ENCODE data around the gene CEBPZOS.

Gene CEBPZOS

GRCh38 chr2:37156857-37157714, 39.2 kb upstream of the CEBPZOS start, which contains the start of gene EIF2AK2:
Gene EIF2AK2 (minus strand): TSS chr2:37156980. CDS start chr2:37147806, 9,174 bp downstream.
- H3K4me3 ChIP-seq (replicated peaks; ENCODE audit: low read depth, low read length) = peak within 1 kb of the TSS; percentile 89
- peak; percentile 84 for DNase-seq (ENCODE audit: low read depth)
- TF ChIP-seq, protein P1, sequence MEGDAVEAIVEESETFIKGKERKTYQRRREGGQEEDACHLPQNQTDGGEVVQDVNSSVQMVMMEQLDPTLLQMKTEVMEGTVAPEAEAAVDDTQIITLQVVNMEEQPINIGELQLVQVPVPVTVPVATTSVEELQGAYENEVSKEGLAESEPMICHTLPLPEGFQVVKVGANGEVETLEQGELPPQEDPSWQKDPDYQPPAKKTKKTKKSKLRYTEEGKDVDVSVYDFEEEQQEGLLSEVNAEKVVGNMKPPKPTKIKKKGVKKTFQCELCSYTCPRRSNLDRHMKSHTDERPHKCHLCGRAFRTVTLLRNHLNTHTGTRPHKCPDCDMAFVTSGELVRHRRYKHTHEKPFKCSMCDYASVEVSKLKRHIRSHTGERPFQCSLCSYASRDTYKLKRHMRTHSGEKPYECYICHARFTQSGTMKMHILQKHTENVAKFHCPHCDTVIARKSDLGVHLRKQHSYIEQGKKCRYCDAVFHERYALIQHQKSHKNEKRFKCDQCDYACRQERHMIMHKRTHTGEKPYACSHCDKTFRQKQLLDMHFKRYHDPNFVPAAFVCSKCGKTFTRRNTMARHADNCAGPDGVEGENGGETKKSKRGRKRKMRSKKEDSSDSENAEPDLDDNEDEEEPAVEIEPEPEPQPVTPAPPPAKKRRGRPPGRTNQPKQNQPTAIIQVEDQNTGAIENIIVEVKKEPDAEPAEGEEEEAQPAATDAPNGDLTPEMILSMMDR (IDR thresholded peaks at IDR 0.05; ENCODE audit: low read length, missing control alignments) = no peak

- H3K4me3 ChIP-seq (replicated peaks; ENCODE audit: low read depth, low read length) = no peak overlapping the region
- TF ChIP-seq, protein P1 (IDR thresholded peaks at IDR 0.05; ENCODE audit: low read length, missing control alignments) = no peak
- no peak for DNase-seq (ENCODE audit: low read depth)
These were observed 31.5 kb upstream of the CEBPZOS start for GRCh38 chr2:37164757-37165156.

DNA sequence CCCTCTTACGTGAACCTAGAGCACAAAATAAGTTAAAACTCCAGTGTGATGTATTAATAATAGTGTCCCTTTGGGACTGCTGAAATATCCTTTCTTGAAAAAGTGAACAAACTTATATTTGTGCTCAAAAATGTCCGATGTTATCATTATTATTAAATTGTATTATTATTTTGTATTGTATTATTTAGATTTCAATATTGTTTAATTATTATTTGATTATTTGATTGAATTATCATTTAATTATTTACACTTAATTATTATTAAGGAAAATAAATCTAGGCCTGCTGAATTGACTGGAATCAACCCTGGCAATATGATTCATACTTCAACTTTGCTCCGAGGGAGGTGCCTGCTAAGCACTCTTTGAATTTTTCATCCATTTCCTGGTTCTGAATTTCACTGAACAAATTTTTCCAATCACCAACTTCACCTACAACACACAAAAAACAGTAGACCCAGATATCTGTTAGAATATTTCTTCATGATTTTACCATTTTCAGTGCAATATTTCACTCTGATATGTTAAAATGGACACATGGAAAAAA, 28.6 kb upstream of the CEBPZOS start:
- peak; percentile 12 for DNase-seq (ENCODE audit: low read depth)
- TF ChIP-seq, protein P1 (IDR thresholded peaks at IDR 0.05; ENCODE audit: low read length, missing control alignments) = no peak
- H3K4me3 ChIP-seq (replicated peaks; ENCODE audit: low read depth, low read length) = no peak overlapping the region

DNA sequence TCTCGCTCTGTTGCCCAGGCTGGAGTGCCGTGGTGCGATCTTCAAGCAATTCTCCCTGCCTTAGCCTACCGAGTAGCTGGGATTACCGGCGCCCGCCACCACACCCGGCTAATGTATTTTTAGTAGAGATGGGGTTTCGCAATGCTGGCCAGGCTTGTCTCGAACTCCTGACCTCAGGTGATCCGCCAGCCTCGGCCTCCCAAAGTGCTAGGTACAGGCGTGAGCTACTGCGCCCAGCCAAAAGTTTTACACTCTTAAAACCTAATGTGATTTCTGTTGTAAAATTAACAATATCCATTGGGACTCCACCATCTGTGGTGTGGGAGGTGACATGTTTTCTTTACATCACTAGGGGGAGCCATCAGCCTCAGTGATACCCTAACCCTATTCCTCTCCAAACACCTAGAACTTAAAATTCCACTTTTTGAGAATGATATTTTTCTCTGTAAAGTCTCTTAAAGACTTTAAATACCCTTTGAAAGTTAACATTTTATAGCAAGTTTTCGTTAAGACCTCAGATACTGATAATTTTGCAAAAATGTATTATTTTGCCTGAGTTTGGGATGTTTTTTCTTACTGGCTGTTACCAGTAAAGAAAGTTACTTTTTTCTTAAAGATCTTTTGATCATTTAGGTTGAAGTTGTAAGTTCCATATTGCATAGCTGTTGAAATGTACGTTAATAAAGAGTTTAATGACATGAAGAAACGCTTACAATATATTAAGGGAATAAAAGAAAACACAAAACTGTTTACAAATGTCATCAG, 27.9 kb upstream of the CEBPZOS start:
- H3K4me3 ChIP-seq (replicated peaks; ENCODE audit: low read depth, low read length) = no peak overlapping the region
- peak; percentile 62 for DNase-seq (ENCODE audit: low read depth)
- TF ChIP-seq, protein P1 (IDR thresholded peaks at IDR 0.05; ENCODE audit: low read length, missing control alignments) = peak; percentile 73

DNA sequence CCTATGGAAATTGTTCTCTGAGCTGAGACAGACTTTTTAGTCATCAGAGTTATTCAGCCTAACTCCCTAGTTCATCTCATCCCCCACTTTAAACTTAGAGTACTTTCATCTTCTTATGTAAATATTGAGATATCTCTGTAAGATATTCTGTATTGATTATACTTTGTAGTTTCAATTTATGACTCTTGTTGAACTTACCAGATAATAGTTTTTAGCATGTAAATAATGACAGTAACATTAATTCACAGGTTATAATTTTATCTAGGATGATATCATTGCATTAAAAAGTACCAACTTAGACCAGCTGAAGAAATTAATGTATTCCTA, 24.7 kb upstream of the CEBPZOS start:
- DNase-seq (ENCODE audit: low read depth) = no peak
- TF ChIP-seq, protein P1 (IDR thresholded peaks at IDR 0.05; ENCODE audit: low read length, missing control alignments) = no peak
- H3K4me3 ChIP-seq (replicated peaks; ENCODE audit: low read depth, low read length) = no peak overlapping the region

DNA sequence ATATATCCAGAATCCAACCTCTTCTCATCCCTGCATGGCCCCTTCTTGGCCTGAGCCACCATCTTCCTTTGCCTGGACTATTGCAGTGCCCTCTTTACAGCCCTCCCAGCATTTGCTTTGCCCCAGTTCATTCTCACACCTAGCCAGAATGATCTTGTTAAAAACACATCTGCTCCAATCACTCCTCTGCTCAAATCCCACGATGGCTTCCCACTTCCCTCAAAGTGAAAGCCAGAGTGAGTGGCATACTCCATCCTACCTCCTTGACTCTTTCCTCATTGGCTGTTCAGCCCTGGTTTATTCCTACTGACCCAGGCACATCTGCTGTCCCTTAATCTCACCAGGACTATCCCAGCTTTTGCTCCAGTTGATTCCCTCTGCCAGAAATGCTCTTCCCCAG, 22.6 kb upstream of the CEBPZOS start:
- TF ChIP-seq, protein P1 (IDR thresholded peaks at IDR 0.05; ENCODE audit: low read length, missing control alignments) = no peak
- H3K4me3 ChIP-seq (replicated peaks; ENCODE audit: low read depth, low read length) = no peak overlapping the region
- DNase-seq (ENCODE audit: low read depth) = no peak

All from fibroblast of pulmonary artery (primary cell).